GM12874 (cell line): Measurements from ENCODE around the gene TNFAIP8.

Experiments
- CTCF ChIP-seq: IDR thresholded peaks from 2 replicates; pipeline ENCODE4 v1.5.1; 2011; ENCODE audit warnings: low read depth, mild to moderate bottlenecking, control low read depth, low read length, moderate library complexity; ENCODE audit not compliant: insufficient read depth

TNFAIP8 gene

DNA sequence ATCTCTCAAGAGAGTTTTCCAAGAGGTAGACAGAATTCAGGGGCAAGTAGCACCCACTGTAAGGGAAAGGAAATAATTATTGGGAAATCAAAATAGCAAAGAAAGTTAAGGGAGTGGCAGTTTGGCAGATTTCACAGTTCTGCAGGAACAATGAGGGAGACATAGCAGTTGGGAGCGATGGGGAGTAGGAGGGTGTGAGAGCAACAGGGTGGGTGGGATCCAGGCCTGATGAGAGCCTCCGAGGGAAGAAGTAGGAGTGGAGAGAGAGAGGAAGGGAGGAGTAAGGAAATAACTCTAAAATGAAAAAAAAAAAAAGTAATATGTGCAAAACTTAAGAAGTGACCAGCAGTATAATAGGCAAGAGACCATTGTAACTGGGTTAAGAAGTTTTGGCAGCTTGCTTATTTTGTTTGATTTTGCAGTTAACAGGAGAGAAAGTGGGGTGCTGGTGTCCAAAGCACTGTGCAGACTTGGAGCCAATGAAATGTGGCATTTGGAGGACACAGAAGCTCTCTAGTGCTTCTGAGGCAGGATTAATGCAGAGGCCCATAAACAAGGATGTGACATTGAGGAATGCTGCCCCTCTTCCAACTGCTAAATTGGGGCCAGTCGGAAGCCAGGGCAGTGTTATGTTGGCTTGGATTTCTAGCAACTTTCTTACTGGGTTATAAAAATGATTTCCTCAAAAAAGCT is 10.2 kb downstream of the TNFAIP8 start:
- TF ChIP-seq CTCF = no peak

DNA sequence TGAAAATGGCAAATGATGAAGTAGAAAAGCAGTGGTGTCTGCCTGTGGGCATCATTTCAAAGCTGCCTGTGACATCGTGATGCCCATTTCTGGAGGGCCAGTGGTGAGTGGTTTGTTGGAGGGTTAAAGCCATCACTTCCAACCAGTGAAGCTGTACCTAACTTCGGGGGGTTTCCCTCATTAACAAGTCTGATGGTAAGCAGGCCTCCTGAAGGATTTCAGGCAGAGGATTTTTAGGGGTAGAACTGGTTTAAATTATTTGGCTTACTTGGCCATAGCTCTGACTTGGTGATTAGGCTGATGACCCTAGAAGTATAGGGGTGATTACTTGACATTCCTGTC is 10.7 kb downstream of the TNFAIP8 start:
- TF ChIP-seq CTCF = no peak

DNA sequence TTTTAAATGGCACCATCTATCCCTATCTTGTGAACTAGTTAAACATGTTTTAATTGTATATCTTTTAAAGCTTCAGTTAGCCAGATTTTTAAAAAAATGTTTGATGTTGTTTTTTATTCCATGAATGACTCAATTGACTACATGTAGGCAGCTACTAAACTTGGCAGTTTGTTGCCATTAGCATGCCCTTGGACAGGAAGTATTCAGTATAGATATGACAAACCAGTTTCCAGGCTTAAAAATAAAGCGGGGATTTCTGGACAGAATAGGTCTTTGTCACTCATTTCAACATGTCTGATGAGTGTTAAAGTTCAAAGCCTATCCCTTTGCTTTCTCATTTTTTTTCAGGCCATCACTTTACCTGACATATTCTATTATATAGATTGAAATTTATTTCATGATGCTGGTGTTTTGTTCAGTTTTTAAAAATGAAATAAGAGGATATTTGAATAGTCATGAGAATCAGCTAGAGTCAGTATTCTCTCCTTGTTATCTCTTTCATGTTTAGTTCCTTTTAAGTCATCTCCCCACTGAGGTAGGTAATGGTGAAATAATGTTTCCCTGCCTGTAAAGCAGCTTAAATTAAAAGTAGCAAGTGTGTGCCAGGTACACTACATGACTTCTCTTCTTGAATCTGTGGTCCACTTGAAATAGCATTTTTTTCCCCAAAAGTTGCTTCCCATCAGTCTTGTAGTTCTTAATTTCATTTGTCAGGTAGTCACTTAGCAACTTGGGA is 11.9 kb downstream of the TNFAIP8 start:
- TF ChIP-seq CTCF = no peak

GRCh38 chr5:119368238-119368630 is 12.4 kb downstream of the TNFAIP8 start:
- TF ChIP-seq CTCF = no peak

DNA sequence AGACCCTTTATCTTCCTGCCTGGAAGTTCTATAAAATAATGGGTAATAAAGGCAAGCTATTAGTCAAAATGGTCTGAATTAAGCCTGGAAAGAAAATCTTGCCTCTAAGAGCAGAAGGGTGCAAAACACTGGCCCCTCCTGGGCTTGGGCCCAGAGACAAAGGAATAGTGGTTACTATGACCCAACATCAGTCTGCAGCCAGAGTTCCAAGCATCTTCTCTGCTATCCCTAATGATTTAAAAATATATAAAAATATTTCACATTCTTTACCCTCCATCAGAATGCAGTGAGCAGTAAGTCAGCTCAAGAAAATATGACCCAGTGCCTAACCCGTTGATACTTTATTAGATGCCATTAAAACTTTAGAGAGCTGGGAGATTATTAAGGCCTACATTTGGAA is 14.7 kb downstream of the TNFAIP8 start:
- no peak for TF ChIP-seq CTCF

- TF ChIP-seq CTCF = no peak
Measured at GRCh38 chr5:119371146-119371545, 15.3 kb downstream of the TNFAIP8 start.

DNA sequence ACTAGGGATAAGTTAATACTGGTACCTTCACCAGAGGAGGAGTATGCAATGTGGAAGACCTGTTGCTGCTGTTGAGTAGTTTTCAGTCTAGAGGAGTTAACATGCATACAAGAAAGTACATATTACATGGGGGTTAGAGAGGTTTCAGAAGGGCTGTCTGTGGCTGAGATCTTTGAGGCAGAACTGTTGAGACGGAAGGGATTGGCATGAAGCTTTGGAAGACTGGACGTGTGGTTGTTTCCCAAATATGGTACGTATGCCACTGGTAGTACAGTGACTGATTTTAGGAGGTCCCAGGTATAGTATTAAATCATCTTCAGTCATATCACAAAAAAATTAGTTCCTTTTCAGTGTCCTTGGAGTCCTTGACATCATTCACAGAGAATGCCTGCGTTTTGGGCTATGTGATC is 17.6 kb downstream of the TNFAIP8 start:
- no peak for TF ChIP-seq CTCF
